ENCODE data around the gene ATP6V0A4.

ATP6V0A4 gene

GRCh38 chr7:138773817-138774216 is 24.2 kb downstream of the ATP6V0A4 start:
- no peak for TF ChIP-seq ZC3H10 (CRISPR knock-in tag; IDR thresholded peaks at IDR 0.05)
- TF ChIP-seq OSR1 (CRISPR knock-in tag; IDR thresholded peaks at IDR 0.05) = no peak
- TF ChIP-seq CSDC2 (CRISPR knock-in tag; IDR thresholded peaks at IDR 0.05) = no peak
- TF ChIP-seq, protein P1, sequence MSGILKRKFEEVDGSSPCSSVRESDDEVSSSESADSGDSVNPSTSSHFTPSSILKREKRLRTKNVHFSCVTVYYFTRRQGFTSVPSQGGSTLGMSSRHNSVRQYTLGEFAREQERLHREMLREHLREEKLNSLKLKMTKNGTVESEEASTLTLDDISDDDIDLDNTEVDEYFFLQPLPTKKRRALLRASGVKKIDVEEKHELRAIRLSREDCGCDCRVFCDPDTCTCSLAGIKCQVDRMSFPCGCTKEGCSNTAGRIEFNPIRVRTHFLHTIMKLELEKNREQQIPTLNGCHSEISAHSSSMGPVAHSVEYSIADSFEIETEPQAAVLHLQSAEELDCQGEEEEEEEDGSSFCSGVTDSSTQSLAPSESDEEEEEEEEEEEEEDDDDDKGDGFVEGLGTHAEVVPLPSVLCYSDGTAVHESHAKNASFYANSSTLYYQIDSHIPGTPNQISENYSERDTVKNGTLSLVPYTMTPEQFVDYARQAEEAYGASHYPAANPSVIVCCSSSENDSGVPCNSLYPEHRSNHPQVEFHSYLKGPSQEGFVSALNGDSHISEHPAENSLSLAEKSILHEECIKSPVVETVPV (CRISPR knock-in tag; IDR thresholded peaks at IDR 0.05) = no peak
- TF ChIP-seq ESRRG (CRISPR knock-in tag; IDR thresholded peaks at IDR 0.05) = no peak
- TF ChIP-seq ARNTL (CRISPR knock-in tag; IDR thresholded peaks at IDR 0.05; ENCODE audit: borderline replicate concordance, low read depth) = no peak
- TF ChIP-seq GLIS3 (CRISPR knock-in tag; IDR thresholded peaks at IDR 0.05) = no peak
- TF ChIP-seq CREB5 (CRISPR knock-in tag; IDR thresholded peaks at IDR 0.05; ENCODE audit: low read depth) = no peak
- no peak for TF ChIP-seq TOX (CRISPR knock-in tag; IDR thresholded peaks at IDR 0.05; ENCODE audit: borderline replicate concordance)
- TF ChIP-seq, protein P2, sequence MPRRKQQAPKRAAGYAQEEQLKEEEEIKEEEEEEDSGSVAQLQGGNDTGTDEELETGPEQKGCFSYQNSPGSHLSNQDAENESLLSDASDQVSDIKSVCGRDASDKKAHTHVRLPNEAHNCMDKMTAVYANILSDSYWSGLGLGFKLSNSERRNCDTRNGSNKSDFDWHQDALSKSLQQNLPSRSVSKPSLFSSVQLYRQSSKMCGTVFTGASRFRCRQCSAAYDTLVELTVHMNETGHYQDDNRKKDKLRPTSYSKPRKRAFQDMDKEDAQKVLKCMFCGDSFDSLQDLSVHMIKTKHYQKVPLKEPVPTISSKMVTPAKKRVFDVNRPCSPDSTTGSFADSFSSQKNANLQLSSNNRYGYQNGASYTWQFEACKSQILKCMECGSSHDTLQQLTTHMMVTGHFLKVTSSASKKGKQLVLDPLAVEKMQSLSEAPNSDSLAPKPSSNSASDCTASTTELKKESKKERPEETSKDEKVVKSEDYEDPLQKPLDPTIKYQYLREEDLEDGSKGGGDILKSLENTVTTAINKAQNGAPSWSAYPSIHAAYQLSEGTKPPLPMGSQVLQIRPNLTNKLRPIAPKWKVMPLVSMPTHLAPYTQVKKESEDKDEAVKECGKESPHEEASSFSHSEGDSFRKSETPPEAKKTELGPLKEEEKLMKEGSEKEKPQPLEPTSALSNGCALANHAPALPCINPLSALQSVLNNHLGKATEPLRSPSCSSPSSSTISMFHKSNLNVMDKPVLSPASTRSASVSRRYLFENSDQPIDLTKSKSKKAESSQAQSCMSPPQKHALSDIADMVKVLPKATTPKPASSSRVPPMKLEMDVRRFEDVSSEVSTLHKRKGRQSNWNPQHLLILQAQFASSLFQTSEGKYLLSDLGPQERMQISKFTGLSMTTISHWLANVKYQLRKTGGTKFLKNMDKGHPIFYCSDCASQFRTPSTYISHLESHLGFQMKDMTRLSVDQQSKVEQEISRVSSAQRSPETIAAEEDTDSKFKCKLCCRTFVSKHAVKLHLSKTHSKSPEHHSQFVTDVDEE (CRISPR knock-in tag; IDR thresholded peaks at IDR 0.05) = no peak
- no peak for TF ChIP-seq BACH2 (CRISPR knock-in tag; IDR thresholded peaks at IDR 0.05; ENCODE audit: borderline replicate concordance)
- TF ChIP-seq PPARA (CRISPR knock-in tag; IDR thresholded peaks at IDR 0.05; ENCODE audit: borderline replicate concordance) = no peak
- no peak for ATAC-seq

DNA sequence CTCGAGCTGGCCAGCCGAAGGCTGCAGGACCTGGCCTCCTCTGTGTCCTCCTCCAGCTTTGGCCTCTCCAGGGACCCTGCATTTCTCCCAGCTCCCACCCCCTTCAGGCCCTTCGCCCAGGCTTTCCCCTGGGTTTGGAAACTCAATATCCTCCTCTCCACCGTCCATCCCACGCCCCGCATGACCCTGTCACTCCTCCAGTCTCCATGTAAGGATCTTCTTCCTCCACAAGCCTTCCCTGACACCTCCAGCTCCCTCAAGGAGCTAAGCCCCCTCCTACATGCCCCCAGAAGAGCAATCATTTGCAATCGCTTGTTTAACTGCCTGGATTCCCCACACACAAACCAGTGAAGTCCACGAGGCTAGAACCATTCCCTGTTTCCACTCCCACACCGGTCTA is 24.8 kb downstream of the ATP6V0A4 start:
- TF ChIP-seq ZNF565 (CRISPR knock-in tag; conservative IDR thresholded peaks at IDR 0.05; ENCODE audit: low read depth) = no peak
- TF ChIP-seq ZNF8 (CRISPR knock-in tag; IDR thresholded peaks at IDR 0.05) = no peak
- no peak for TF ChIP-seq ARNTL (CRISPR knock-in tag; IDR thresholded peaks at IDR 0.05; ENCODE audit: borderline replicate concordance, low read depth)
- TF ChIP-seq BACH2 (CRISPR knock-in tag; IDR thresholded peaks at IDR 0.05; ENCODE audit: borderline replicate concordance) = no peak
- no peak for TF ChIP-seq SNAI2 (CRISPR knock-in tag; IDR thresholded peaks at IDR 0.05)
- no peak for TF ChIP-seq ESRRG (CRISPR knock-in tag; IDR thresholded peaks at IDR 0.05)
- TF ChIP-seq ISL1 (CRISPR knock-in tag; IDR thresholded peaks at IDR 0.05) = no peak
- no peak for TF ChIP-seq CSDC2 (CRISPR knock-in tag; IDR thresholded peaks at IDR 0.05)
- TF ChIP-seq ZFP3 (CRISPR knock-in tag; IDR thresholded peaks at IDR 0.05) = no peak
- TF ChIP-seq, protein P3, sequence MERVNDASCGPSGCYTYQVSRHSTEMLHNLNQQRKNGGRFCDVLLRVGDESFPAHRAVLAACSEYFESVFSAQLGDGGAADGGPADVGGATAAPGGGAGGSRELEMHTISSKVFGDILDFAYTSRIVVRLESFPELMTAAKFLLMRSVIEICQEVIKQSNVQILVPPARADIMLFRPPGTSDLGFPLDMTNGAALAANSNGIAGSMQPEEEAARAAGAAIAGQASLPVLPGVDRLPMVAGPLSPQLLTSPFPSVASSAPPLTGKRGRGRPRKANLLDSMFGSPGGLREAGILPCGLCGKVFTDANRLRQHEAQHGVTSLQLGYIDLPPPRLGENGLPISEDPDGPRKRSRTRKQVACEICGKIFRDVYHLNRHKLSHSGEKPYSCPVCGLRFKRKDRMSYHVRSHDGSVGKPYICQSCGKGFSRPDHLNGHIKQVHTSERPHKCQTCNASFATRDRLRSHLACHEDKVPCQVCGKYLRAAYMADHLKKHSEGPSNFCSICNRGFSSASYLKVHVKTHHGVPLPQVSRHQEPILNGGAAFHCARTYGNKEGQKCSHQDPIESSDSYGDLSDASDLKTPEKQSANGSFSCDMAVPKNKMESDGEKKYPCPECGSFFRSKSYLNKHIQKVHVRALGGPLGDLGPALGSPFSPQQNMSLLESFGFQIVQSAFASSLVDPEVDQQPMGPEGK (CRISPR knock-in tag; IDR thresholded peaks at IDR 0.05; ENCODE audit: borderline replicate concordance) = no peak
- no peak for TF ChIP-seq PPARA (CRISPR knock-in tag; IDR thresholded peaks at IDR 0.05; ENCODE audit: borderline replicate concordance)
- no peak for TF ChIP-seq TOX (CRISPR knock-in tag; IDR thresholded peaks at IDR 0.05; ENCODE audit: borderline replicate concordance)
- no peak for TF ChIP-seq ZC3H10 (CRISPR knock-in tag; IDR thresholded peaks at IDR 0.05)
- TF ChIP-seq TCF4 (CRISPR knock-in tag; IDR thresholded peaks at IDR 0.05; ENCODE audit: borderline replicate concordance) = no peak
- TF ChIP-seq, protein P1 (CRISPR knock-in tag; IDR thresholded peaks at IDR 0.05) = no peak
- no peak for TF ChIP-seq CREB5 (CRISPR knock-in tag; IDR thresholded peaks at IDR 0.05; ENCODE audit: low read depth)
- TF ChIP-seq RARB (CRISPR knock-in tag; IDR thresholded peaks at IDR 0.05) = no peak
- ATAC-seq = no peak

Measured in SK-N-SH treated with all-trans-retinoic acid at 6 μM for 48 hours (cell line).